SK-N-SH treated with all-trans-retinoic acid at 6 μM for 48 hours (cell line): ENCODE measurements around the gene SPOP.

Source experiments
- ATAC-seq: fragments of 200-7000 bp; cut with Tn5 transposase; 3 replicates; pipeline ENCODE4 v1.9.1; 2020; ENCODE audit warnings: mild to moderate bottlenecking, moderate library complexity
- ARNTL ChIP-seq: fragments of 450-650 bp; formaldehyde crosslinking; IDR thresholded peaks from 2 replicates; pipeline ENCODE4 v1.5.0; 2020; ENCODE audit warnings: low read depth, mild to moderate bottlenecking, moderate library complexity, borderline replicate concordance
- BACH2 ChIP-seq: fragments of 250-450 bp; sonication (Bioruptor Pico); IDR thresholded peaks from 2 replicates; pipeline ENCODE4 v1.9.0; 2021; ENCODE audit warnings: mild to moderate bottlenecking, borderline replicate concordance
- CSDC2 ChIP-seq: fragments of 250-450 bp; sonication (Bioruptor Pico); IDR thresholded peaks from 2 replicates; pipeline ENCODE4 v1.5.0; 2020; ENCODE audit warnings: mild to moderate bottlenecking, moderate library complexity
- ESRRG ChIP-seq: fragments of 250-450 bp; sonication (Bioruptor Pico); IDR thresholded peaks from 2 replicates; pipeline ENCODE4 v1.6.1; 2021; ENCODE audit warnings: mild to moderate bottlenecking
- GLIS3 ChIP-seq: fragments of 250-450 bp; sonication (Bioruptor Pico); IDR thresholded peaks from 2 replicates; pipeline ENCODE4 v1.5.0; 2020; ENCODE audit warnings: mild to moderate bottlenecking, moderate library complexity
- PPARA ChIP-seq: fragments of 250-450 bp; sonication (Bioruptor Pico); IDR thresholded peaks from 2 replicates; pipeline ENCODE4 v1.5.0; 2020; ENCODE audit warnings: mild to moderate bottlenecking, borderline replicate concordance
- RARB ChIP-seq: fragments of 250-450 bp; sonication (Bioruptor Pico); IDR thresholded peaks from 2 replicates; pipeline ENCODE4 v1.8.0; 2021; ENCODE audit warnings: mild to moderate bottlenecking, moderate library complexity
- ZC3H10 ChIP-seq: fragments of 250-450 bp; sonication (Bioruptor Pico); IDR thresholded peaks from 2 replicates; pipeline ENCODE4 v1.5.1; 2021; ENCODE audit warnings: mild to moderate bottlenecking, moderate library complexity
- ZFP3 ChIP-seq: fragments of 250-450 bp; sonication (Bioruptor Pico); IDR thresholded peaks from 2 replicates; pipeline ENCODE4 v1.5.0; 2020; ENCODE audit warnings: mild to moderate bottlenecking, moderate library complexity
- ZFP30 ChIP-seq: fragments of 450-650 bp; formaldehyde crosslinking; IDR thresholded peaks from 2 replicates; pipeline ENCODE4 v1.5.0; 2022; ENCODE audit warnings: mild to moderate bottlenecking, moderate library complexity
- ZNF565 ChIP-seq: fragments of 450-650 bp; formaldehyde crosslinking; conservative IDR thresholded peaks from 2 replicates; pipeline ENCODE4 v1.5.0; 2020; ENCODE audit warnings: low read depth, mild to moderate bottlenecking, moderate library complexity
- ZNF70 ChIP-seq: fragments of 450-650 bp; formaldehyde crosslinking; IDR thresholded peaks from 2 replicates; pipeline ENCODE4 v1.5.0; 2020; ENCODE audit warnings: mild to moderate bottlenecking, moderate library complexity
- ZNF8 ChIP-seq: fragments of 450-650 bp; formaldehyde crosslinking; IDR thresholded peaks from 2 replicates; pipeline ENCODE4 v1.5.0; 2020; ENCODE audit warnings: mild to moderate bottlenecking, moderate library complexity
- TF ChIP-seq, protein P1 (sequence below): fragments of 250-450 bp; sonication (Bioruptor Pico); IDR thresholded peaks from 2 replicates; pipeline ENCODE4 v1.8.0; 2021; ENCODE audit warnings: low read depth, mild to moderate bottlenecking, moderate library complexity, borderline replicate concordance
- TF ChIP-seq, protein P2 (sequence below): fragments of 250-450 bp; sonication (Bioruptor Pico); IDR thresholded peaks from 2 replicates; pipeline ENCODE4 v1.8.0; 2020; ENCODE audit warnings: mild to moderate bottlenecking, moderate library complexity, borderline replicate concordance
- TF ChIP-seq, protein P3 (sequence below): fragments of 250-450 bp; sonication (Bioruptor Pico); IDR thresholded peaks from 2 replicates; pipeline ENCODE4 v1.5.0; 2020; ENCODE audit warnings: mild to moderate bottlenecking, moderate library complexity
- TF ChIP-seq, protein P4 (sequence below): fragments of 250-450 bp; sonication (Bioruptor Pico); IDR thresholded peaks from 2 replicates; pipeline ENCODE4 v1.5.1; 2021; ENCODE audit warnings: mild to moderate bottlenecking, moderate library complexity

Gene SPOP

DNA sequence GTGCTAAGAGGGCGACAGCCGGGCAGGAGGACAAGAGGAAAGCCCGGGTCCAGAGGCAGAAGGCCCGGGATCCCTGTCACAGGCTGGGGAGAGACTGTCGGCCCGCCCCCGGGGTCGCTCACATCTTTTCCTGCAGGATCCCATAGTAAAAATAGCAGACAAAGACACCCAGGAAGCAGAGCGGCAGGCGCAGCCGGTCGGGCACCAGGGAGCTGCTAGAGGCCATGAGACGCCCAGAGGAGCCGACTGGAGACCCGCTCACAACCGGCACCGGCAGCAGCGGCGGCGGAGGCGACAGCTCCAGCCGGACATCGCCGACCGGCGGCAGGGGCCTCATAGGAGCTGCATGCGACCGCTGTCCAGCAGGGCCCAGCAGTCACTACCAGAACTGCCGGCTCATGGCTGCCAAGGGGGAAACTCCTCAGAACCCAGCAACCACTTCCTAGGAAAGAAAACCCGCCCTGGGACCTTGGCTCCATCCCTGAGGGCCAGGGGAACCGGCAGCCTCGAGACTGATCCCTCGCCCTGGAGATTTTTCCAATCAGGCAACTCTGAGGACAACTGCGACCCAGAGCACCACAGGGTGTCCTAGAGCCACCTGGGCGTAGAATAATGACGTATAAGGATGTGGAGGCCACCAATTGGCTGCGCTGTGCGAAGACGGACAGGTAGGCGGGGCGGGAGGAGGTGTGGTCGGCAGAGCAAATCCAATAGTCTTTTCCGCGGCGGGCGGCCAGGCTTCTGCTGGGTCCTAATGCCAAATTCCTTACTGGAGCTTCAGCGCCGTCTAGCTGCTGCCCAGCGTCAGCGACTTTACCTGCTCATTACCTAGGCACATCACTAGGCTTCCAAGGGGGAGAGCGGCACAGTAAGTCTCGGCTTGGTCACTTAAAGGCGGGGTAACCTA lies 30.0 kb upstream of the SPOP start, which contains the start of gene SLC35B1:
Gene SLC35B1 (minus strand): TSS at position 357 of the 907 bp plus-strand sequence. CDS start 131 bp downstream, at position 226.
- ATAC-seq, result peak; percentile 98
- TF ChIP-seq ZFP3 (peak; percentile 25; the same call in 1 of the 2 replicates), ZNF565 (CRISPR knock-in tag) (no peak), ZFP30 (CRISPR knock-in tag) (no peak), GLIS3 (CRISPR knock-in tag) (0 out of 2 replicates have a peak, but pooled peaks have one; percentile 18), ESRRG (CRISPR knock-in tag) (no peak)
- TF ChIP-seq, protein P1, sequence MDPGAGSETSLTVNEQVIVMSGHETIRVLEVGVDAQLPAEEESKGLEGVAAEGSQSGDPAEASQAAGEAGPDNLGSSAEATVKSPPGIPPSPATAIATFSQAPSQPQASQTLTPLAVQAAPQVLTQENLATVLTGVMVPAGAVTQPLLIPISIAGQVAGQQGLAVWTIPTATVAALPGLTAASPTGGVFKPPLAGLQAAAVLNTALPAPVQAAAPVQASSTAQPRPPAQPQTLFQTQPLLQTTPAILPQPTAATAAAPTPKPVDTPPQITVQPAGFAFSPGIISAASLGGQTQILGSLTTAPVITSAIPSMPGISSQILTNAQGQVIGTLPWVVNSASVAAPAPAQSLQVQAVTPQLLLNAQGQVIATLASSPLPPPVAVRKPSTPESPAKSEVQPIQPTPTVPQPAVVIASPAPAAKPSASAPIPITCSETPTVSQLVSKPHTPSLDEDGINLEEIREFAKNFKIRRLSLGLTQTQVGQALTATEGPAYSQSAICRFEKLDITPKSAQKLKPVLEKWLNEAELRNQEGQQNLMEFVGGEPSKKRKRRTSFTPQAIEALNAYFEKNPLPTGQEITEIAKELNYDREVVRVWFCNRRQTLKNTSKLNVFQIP (CRISPR knock-in tag), result no peak; the same call in 1 of the 2 replicates
- TF ChIP-seq, protein P2, sequence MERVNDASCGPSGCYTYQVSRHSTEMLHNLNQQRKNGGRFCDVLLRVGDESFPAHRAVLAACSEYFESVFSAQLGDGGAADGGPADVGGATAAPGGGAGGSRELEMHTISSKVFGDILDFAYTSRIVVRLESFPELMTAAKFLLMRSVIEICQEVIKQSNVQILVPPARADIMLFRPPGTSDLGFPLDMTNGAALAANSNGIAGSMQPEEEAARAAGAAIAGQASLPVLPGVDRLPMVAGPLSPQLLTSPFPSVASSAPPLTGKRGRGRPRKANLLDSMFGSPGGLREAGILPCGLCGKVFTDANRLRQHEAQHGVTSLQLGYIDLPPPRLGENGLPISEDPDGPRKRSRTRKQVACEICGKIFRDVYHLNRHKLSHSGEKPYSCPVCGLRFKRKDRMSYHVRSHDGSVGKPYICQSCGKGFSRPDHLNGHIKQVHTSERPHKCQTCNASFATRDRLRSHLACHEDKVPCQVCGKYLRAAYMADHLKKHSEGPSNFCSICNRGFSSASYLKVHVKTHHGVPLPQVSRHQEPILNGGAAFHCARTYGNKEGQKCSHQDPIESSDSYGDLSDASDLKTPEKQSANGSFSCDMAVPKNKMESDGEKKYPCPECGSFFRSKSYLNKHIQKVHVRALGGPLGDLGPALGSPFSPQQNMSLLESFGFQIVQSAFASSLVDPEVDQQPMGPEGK, result no peak

DNA sequence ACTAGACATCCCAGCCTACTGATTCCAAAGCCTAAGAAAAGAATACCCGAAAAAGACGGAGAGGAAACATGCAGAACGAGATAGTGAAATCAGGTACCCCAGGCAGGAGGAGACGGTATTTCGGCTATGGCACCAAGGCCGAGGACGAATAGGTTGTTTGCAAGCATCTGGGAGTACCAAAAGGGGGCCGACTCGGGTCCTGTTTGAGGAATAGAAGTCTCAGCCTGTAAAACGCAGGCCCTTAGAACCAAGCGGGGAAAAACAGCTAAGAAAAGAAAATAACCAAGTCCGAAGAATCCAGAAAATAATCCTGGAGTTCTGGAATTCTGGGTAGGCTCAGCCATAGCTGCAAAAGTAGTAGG lies 29.3 kb upstream of the SPOP start:
- ATAC-seq, result peak; percentile 2; the same call in 2 of the 3 replicates
- TF ChIP-seq, protein P3, sequence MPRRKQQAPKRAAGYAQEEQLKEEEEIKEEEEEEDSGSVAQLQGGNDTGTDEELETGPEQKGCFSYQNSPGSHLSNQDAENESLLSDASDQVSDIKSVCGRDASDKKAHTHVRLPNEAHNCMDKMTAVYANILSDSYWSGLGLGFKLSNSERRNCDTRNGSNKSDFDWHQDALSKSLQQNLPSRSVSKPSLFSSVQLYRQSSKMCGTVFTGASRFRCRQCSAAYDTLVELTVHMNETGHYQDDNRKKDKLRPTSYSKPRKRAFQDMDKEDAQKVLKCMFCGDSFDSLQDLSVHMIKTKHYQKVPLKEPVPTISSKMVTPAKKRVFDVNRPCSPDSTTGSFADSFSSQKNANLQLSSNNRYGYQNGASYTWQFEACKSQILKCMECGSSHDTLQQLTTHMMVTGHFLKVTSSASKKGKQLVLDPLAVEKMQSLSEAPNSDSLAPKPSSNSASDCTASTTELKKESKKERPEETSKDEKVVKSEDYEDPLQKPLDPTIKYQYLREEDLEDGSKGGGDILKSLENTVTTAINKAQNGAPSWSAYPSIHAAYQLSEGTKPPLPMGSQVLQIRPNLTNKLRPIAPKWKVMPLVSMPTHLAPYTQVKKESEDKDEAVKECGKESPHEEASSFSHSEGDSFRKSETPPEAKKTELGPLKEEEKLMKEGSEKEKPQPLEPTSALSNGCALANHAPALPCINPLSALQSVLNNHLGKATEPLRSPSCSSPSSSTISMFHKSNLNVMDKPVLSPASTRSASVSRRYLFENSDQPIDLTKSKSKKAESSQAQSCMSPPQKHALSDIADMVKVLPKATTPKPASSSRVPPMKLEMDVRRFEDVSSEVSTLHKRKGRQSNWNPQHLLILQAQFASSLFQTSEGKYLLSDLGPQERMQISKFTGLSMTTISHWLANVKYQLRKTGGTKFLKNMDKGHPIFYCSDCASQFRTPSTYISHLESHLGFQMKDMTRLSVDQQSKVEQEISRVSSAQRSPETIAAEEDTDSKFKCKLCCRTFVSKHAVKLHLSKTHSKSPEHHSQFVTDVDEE (CRISPR knock-in tag), result no peak
- TF ChIP-seq ZNF8 (CRISPR knock-in tag), result no peak
- TF ChIP-seq ARNTL (CRISPR knock-in tag), result no peak
- TF ChIP-seq, protein P4, sequence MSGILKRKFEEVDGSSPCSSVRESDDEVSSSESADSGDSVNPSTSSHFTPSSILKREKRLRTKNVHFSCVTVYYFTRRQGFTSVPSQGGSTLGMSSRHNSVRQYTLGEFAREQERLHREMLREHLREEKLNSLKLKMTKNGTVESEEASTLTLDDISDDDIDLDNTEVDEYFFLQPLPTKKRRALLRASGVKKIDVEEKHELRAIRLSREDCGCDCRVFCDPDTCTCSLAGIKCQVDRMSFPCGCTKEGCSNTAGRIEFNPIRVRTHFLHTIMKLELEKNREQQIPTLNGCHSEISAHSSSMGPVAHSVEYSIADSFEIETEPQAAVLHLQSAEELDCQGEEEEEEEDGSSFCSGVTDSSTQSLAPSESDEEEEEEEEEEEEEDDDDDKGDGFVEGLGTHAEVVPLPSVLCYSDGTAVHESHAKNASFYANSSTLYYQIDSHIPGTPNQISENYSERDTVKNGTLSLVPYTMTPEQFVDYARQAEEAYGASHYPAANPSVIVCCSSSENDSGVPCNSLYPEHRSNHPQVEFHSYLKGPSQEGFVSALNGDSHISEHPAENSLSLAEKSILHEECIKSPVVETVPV (CRISPR knock-in tag), result no peak
- TF ChIP-seq RARB (CRISPR knock-in tag), result no peak
- TF ChIP-seq PPARA (CRISPR knock-in tag), result no peak
- no peak for TF ChIP-seq ZFP30 (CRISPR knock-in tag)
- TF ChIP-seq ESRRG (CRISPR knock-in tag), result no peak
- no peak for TF ChIP-seq ZC3H10
- TF ChIP-seq CSDC2 (CRISPR knock-in tag), result no peak
- TF ChIP-seq BACH2, result no peak
- no peak for TF ChIP-seq ZNF70 (CRISPR knock-in tag)
- no peak for TF ChIP-seq ZFP3
- TF ChIP-seq GLIS3 (CRISPR knock-in tag), result no peak
- TF ChIP-seq, all 23 proteins: peak for 0

DNA sequence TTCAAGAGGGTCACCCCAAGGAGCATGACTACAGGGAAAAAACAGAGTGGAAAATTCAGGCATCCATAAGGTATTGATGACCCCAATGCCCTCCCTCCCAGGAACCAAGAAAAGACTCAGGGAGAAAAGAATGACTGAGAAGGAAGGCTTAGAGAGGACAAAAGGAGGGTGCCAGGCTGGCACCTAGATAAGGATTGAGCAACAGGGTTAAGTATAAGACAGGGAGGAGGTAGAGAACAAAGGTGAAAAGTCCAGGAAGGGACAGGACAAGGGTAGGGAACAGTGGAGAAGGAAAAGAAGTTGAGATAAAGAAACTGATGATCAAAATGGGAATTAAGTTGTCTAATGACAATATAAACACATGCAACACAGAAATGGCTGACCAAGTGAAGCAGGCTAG lies 27.4 kb upstream of the SPOP start:
- no peak for TF ChIP-seq ZFP30 (CRISPR knock-in tag)
- TF ChIP-seq, protein P1 (CRISPR knock-in tag), result no peak
- no peak for ATAC-seq
